Prostate gland (tissue), 2 donors: ENCODE measurements around the gene ZNF513.

ENCODE experiments used
- POLR2A ChIP-seq: fragments of 450-650 bp; IDR thresholded peaks from one replicate; pipeline ENCODE4 v1.6.1; 2016; ENCODE audit warnings: antibody characterized with exemption, mild to moderate bottlenecking
- POLR2AphosphoS5 ChIP-seq: sonication (generic); formaldehyde crosslinking; IDR thresholded peaks from one replicate; pipeline ENCODE4 v1.6.1; 2017; ENCODE audit warnings: antibody characterized with exemption
- TF ChIP-seq, protein P1 (sequence below), 4 experiments: fragments of 200-600 bp in 2 of 4; fragments of 450-650 bp in 2 of 4; sonication (generic) in 2 of 4; IDR thresholded peaks; 1 replicate in 3 of 4; 2 replicates in 1 of 4; pipeline ENCODE4 v1.5.1; 2016 to 2019; ENCODE audit warnings: antibody characterized with exemption in 4 of 4, mild to moderate bottlenecking in 2 of 4, moderate library complexity in 2 of 4

DNA sequence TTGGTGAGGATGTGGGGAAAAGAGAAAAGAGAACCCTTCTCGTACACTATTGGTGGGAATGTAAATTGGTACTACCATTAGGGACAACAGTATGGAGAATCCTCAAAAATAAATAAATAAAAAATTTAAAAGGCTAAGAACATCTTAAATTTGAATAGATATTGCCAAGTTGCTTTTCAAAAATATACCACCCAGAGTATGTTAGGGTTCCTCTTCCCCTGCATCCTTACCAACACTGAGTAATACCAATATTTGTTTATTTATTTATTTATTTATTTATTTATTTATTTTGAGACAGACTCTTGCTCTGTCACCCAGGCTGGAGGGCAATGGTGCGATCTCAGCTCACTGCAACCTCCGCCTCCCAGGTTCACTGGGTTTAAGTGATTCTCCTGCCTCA lies 42.4 kb upstream of the ZNF513 start:
- TF ChIP-seq, protein P1, sequence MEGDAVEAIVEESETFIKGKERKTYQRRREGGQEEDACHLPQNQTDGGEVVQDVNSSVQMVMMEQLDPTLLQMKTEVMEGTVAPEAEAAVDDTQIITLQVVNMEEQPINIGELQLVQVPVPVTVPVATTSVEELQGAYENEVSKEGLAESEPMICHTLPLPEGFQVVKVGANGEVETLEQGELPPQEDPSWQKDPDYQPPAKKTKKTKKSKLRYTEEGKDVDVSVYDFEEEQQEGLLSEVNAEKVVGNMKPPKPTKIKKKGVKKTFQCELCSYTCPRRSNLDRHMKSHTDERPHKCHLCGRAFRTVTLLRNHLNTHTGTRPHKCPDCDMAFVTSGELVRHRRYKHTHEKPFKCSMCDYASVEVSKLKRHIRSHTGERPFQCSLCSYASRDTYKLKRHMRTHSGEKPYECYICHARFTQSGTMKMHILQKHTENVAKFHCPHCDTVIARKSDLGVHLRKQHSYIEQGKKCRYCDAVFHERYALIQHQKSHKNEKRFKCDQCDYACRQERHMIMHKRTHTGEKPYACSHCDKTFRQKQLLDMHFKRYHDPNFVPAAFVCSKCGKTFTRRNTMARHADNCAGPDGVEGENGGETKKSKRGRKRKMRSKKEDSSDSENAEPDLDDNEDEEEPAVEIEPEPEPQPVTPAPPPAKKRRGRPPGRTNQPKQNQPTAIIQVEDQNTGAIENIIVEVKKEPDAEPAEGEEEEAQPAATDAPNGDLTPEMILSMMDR (IDR thresholded peaks at IDR 0.05) = no peak
- no peak for TF ChIP-seq POLR2AphosphoS5
- no peak for TF ChIP-seq POLR2A
